Astrocyte (in vitro differentiated cells and primary cell): ENCODE data around the gene RAF1. TPM values are rescaled to one million over a fixed set of nuclear protein-coding genes. Genes with fewer than 3 reads are reported as not detected.

Experiments used
- DNase-seq: peaks from one replicate; pipeline ENCODE4 v3.0.0-alpha.2; 2010; ENCODE audit warnings: low read depth
- FAIRE-seq: peaks from 2 replicates; lab custom pipeline; 2011; peaks lifted over from hg19 to GRCh38; lab: Jason Lieb, UNC
- H2AFZ ChIP-seq: 2 replicates; pipeline ENCODE4 v1.6.0; 2012; ENCODE audit warnings: low read depth, low read length, inconsistent platforms
- H3K27ac ChIP-seq: 2 replicates; pipeline ENCODE4 v1.5.1; 2011; ENCODE audit warnings: low read depth, low read length, inconsistent platforms
- H3K27me3 ChIP-seq: 2 replicates; pipeline ENCODE4 v1.6.0; 2011; ENCODE audit warnings: low read length, inconsistent platforms; ENCODE audit not compliant: insufficient read depth
- H3K36me3 ChIP-seq: 2 replicates; pipeline ENCODE4 v1.5.1; 2011; ENCODE audit warnings: low read length, inconsistent platforms; ENCODE audit not compliant: insufficient read depth
- H3K4me1 ChIP-seq: 2 replicates; pipeline ENCODE4 v1.5.1; 2011; ENCODE audit warnings: low read length, inconsistent platforms; ENCODE audit not compliant: insufficient read depth
- H3K4me2 ChIP-seq: 2 replicates; pipeline ENCODE4 v1.6.0; 2012; ENCODE audit warnings: low read length, inconsistent platforms
- H3K4me3 ChIP-seq: 2 replicates; pipeline ENCODE4 v1.5.1; 2011; ENCODE audit warnings: low read depth, mild to moderate bottlenecking, low read length, inconsistent platforms; ENCODE audit not compliant: insufficient read depth
- H3K79me2 ChIP-seq: 2 replicates; pipeline ENCODE4 v1.6.0; 2012; ENCODE audit warnings: mild to moderate bottlenecking, low read length, inconsistent platforms; ENCODE audit not compliant: insufficient read depth
- H3K9ac ChIP-seq: 2 replicates; pipeline ENCODE4 v1.6.0; 2012; ENCODE audit warnings: mild to moderate bottlenecking, low read length, inconsistent platforms
- H3K9me3 ChIP-seq: 2 replicates; pipeline ENCODE4 v1.5.1; 2012; ENCODE audit warnings: low read depth, mild to moderate bottlenecking, low read length, inconsistent platforms; ENCODE audit not compliant: insufficient read depth
- H4K20me1 ChIP-seq: 2 replicates; pipeline ENCODE4 v1.6.0; 2012; ENCODE audit warnings: low read length, inconsistent platforms; ENCODE audit not compliant: insufficient read depth
- H3K27ac Mint-ChIP-seq: one replicate; pipeline ENCODE4 v1.8.0; 2021; ENCODE audit warnings: mild to moderate bottlenecking, mixed read lengths; ENCODE audit not compliant: unreplicated experiment
- H3K27me3 Mint-ChIP-seq: one replicate; pipeline ENCODE4 v1.8.0; 2021; ENCODE audit warnings: low read depth, mixed read lengths; ENCODE audit not compliant: unreplicated experiment
- H3K36me3 Mint-ChIP-seq: one replicate; pipeline ENCODE4 v1.8.0; 2021; ENCODE audit warnings: low read depth, mixed read lengths; ENCODE audit not compliant: unreplicated experiment
- H3K4me1 Mint-ChIP-seq: one replicate; pipeline ENCODE4 v1.8.0; 2021; ENCODE audit warnings: low read depth, mixed read lengths; ENCODE audit not compliant: unreplicated experiment
- H3K4me3 Mint-ChIP-seq: one replicate; pipeline ENCODE4 v1.8.0; 2021; ENCODE audit warnings: mild to moderate bottlenecking, moderate library complexity, mixed read lengths; ENCODE audit not compliant: unreplicated experiment
- H3K9me3 Mint-ChIP-seq: one replicate; pipeline ENCODE4 v1.8.0; 2021; ENCODE audit warnings: mild to moderate bottlenecking, mixed read lengths; ENCODE audit not compliant: unreplicated experiment
- EZH2 ChIP-seq: IDR thresholded peaks from 2 replicates; pipeline ENCODE4 v1.6.1; 2012; ENCODE audit warnings: mild to moderate bottlenecking, low read length, inconsistent platforms; ENCODE audit not compliant: insufficient read depth
- total RNA-seq: library from RNA; stranded (reverse); gene quantifications from 2 replicates; pipeline ENCODE4 v1.2.1, GENCODE V29; 2021
- TF ChIP-seq, protein P1 (sequence below): IDR thresholded peaks from 2 replicates; pipeline ENCODE4 v1.5.1; 2011; ENCODE audit warnings: low read depth, mild to moderate bottlenecking, inconsistent platforms, low read length, moderate library complexity; ENCODE audit not compliant: insufficient read depth

Gene RAF1
- total RNA-seq, 1 donor from 2014 or later, result 80.9 TPM

DNA sequence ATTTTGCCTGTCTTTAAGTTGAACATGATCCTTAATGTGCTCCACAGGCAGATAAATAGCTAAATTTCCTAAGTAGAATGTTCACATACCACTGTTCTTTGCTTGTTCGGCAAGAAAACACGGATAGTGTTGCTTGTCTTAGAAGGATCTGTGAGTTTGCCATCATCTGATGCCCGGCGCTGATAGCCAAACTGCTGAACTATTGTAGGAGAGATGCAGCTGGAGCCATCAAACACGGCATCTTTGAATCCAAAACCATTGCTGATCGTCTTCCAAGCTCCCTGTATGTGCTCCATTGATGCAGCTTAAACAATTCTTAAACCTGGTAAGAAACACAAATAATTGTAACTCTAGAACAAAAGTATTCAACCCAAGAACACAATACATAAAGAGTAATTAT, 45.5 kb downstream of the RAF1 start:
- Mint-ChIP-seq H3K9me3 (no peaks in the 10 kb centered on the region), H3K27ac (no peak overlapping the region), H3K27me3 (no peaks in the 10 kb centered on the region), H3K36me3 (no peaks in the 10 kb centered on the region), H3K4me1 (peaks cover 13% of the 10 kb centered on the region), H3K4me3 (no peak overlapping the region)
- no peak overlapping the region for H3K4me3 ChIP-seq
- no peaks in the 10 kb centered on the region for H3K9me3 ChIP-seq
- H4K20me1 ChIP-seq, result peaks cover 71% of the 10 kb centered on the region
- TF ChIP-seq EZH2, result no peak
- TF ChIP-seq, protein P1, sequence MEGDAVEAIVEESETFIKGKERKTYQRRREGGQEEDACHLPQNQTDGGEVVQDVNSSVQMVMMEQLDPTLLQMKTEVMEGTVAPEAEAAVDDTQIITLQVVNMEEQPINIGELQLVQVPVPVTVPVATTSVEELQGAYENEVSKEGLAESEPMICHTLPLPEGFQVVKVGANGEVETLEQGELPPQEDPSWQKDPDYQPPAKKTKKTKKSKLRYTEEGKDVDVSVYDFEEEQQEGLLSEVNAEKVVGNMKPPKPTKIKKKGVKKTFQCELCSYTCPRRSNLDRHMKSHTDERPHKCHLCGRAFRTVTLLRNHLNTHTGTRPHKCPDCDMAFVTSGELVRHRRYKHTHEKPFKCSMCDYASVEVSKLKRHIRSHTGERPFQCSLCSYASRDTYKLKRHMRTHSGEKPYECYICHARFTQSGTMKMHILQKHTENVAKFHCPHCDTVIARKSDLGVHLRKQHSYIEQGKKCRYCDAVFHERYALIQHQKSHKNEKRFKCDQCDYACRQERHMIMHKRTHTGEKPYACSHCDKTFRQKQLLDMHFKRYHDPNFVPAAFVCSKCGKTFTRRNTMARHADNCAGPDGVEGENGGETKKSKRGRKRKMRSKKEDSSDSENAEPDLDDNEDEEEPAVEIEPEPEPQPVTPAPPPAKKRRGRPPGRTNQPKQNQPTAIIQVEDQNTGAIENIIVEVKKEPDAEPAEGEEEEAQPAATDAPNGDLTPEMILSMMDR, result no peak
- H3K4me1 ChIP-seq, result no peaks in the 10 kb centered on the region
- H3K36me3 ChIP-seq, result peaks cover 14% of the 10 kb centered on the region
- FAIRE-seq (no peak), DNase-seq (no peak)
- H3K27me3 ChIP-seq, result no peaks in the 10 kb centered on the region
- no peak overlapping the region for H2AFZ ChIP-seq
- H3K27ac ChIP-seq, result no peak overlapping the region
- H3K4me2 ChIP-seq, result no peak overlapping the region
- H3K9ac ChIP-seq, result no peak overlapping the region
- peaks cover 85% of the 10 kb centered on the region for H3K79me2 ChIP-seq

DNA sequence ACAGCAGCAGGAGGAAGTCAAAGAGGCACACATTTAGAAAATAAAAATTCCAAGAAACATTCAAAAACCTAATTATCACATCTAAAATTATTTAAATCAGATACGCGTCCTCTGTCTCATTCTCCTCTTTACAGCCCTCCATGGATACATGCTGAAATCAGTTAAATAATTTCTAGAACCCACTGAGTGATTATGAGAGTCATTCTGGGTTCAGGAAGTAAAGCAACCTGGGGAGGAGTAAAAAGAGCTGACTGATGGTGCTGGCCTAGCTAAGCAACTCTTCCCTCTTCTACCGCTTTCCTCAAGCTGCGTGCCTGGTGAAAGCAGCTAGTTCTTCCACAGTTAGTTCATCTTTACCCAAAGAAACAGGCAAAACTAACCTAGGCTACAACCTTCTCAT, 48.7 kb downstream of the RAF1 start:
- Mint-ChIP-seq H3K36me3 (peaks cover 2% of the 10 kb centered on the region), H3K27me3 (no peaks in the 10 kb centered on the region), H3K9me3 (no peaks in the 10 kb centered on the region), H3K27ac (no peak overlapping the region), H3K4me1 (peaks cover 2% of the 10 kb centered on the region), H3K4me3 (no peak overlapping the region)
- H2AFZ ChIP-seq, result no peak overlapping the region
- no peak overlapping the region for H3K27ac ChIP-seq
- no peak overlapping the region for H3K4me3 ChIP-seq
- no peak overlapping the region for H3K4me2 ChIP-seq
- no peaks in the 10 kb centered on the region for H3K9me3 ChIP-seq
- FAIRE-seq (no peak), DNase-seq (no peak)
- H3K9ac ChIP-seq, result no peak overlapping the region
- peaks cover 19% of the 10 kb centered on the region for H3K36me3 ChIP-seq
- peaks cover 80% of the 10 kb centered on the region for H3K79me2 ChIP-seq
- no peaks in the 10 kb centered on the region for H3K27me3 ChIP-seq
- no peaks in the 10 kb centered on the region for H3K4me1 ChIP-seq
- TF ChIP-seq, protein P1, result no peak
- no peak for TF ChIP-seq EZH2
- H4K20me1 ChIP-seq, result peaks cover 64% of the 10 kb centered on the region

DNA sequence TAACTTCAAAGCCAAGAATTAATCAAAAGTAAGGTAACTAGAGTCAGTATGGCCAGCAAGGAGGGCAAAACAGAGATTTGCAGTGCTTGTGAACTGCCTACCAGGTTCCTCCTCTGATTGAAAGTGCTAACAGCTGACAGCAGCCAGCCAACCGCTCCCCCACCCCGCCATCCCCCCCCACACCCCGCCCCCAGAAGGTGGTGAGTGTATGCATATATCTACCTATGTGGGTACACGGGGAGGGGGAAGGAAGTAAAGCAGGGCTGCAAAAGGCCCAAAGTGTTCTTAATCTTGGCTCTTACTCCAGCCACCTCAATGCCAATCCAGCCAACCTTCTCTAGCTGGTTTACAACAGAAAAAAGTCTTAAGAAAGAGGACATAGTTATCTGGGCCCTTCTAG, 50.7 kb downstream of the RAF1 start:
- Histone ChIP-seq H3K4me2 (no peak overlapping the region), H3K4me3 (no peak overlapping the region), H2AFZ (no peak overlapping the region), H4K20me1 (peaks cover 57% of the 10 kb centered on the region), H3K9me3 (no peaks in the 10 kb centered on the region), H3K79me2 (peaks cover 79% of the 10 kb centered on the region), H3K27me3 (no peaks in the 10 kb centered on the region), H3K27ac (no peak overlapping the region), H3K4me1 (no peaks in the 10 kb centered on the region), H3K9ac (no peak overlapping the region), H3K36me3 (peaks cover 22% of the 10 kb centered on the region)
- no peaks in the 10 kb centered on the region for H3K9me3 Mint-ChIP-seq
- no peaks in the 10 kb centered on the region for H3K27me3 Mint-ChIP-seq
- no peak overlapping the region for H3K27ac Mint-ChIP-seq
- TF ChIP-seq, protein P1, result no peak
- no peak for TF ChIP-seq EZH2
- H3K4me1 Mint-ChIP-seq, result peaks cover 2% of the 10 kb centered on the region
- FAIRE-seq, result no peak
- no peak overlapping the region for H3K4me3 Mint-ChIP-seq
- DNase-seq, result no peak
- peaks cover 4% of the 10 kb centered on the region for H3K36me3 Mint-ChIP-seq
